ENCODE measurements around the gene ARID3C. TPM values are rescaled to one million over a fixed set of nuclear protein-coding genes. Genes with fewer than 3 reads are reported as not detected.

ARID3C gene
- total RNA-seq, 2 experiments from 2014 or later = 0.38 to 1.9 TPM

DNA sequence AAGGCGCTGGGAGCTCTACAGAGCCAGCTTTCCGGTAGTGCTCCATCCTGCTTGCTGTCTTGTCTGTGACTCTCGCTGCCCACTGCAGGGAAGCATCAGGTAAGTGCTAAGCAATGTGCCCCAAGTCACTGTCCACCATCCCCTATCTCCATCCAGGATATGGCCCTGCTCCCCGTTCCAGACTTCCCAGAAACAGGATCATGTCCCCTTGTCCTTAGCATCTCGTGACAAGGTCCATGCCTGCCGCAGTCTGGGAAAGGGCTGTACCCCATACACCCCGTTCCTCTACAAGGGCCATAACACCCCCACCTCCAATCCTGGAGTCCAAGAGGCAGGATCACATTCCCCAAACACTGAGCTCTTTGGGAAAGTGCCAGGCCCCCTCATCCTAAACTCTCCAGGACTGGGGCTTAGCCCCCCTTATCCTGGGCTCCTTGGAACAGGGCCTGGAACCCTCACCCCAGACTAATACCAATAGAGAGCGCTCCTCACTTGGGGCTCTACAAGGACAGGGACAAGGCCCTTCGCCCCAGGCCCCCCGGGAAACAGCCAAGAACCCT, 17.5 kb downstream of the ARID3C start:
- BruUV-seq (replicated peaks) = no TSS peak
- TF ChIP-seq, protein P1, sequence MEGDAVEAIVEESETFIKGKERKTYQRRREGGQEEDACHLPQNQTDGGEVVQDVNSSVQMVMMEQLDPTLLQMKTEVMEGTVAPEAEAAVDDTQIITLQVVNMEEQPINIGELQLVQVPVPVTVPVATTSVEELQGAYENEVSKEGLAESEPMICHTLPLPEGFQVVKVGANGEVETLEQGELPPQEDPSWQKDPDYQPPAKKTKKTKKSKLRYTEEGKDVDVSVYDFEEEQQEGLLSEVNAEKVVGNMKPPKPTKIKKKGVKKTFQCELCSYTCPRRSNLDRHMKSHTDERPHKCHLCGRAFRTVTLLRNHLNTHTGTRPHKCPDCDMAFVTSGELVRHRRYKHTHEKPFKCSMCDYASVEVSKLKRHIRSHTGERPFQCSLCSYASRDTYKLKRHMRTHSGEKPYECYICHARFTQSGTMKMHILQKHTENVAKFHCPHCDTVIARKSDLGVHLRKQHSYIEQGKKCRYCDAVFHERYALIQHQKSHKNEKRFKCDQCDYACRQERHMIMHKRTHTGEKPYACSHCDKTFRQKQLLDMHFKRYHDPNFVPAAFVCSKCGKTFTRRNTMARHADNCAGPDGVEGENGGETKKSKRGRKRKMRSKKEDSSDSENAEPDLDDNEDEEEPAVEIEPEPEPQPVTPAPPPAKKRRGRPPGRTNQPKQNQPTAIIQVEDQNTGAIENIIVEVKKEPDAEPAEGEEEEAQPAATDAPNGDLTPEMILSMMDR (conservative IDR thresholded peaks at IDR 0.05; ENCODE audit: low read length) = peak; percentile 40
- no peak for TF ChIP-seq EZH2phosphoT487 (IDR thresholded peaks at IDR 0.05; ENCODE audit: borderline replicate concordance, low read depth, low read length)
- Histone ChIP-seq H3K36me3 (ENCODE audit: insufficient read depth, low read length) (peaks cover 11% of the 10 kb centered on the region; the same call in 1 of the 2 replicates), H3K4me2 (ENCODE audit: low read length) (peak overlapping the region; percentile 99), H3K4me3 (ENCODE audit: low read depth, low read length, poor library complexity, severe bottlenecking) (peak overlapping the region; percentile 91), H3K4me1 (ENCODE audit: insufficient read depth, low read length, poor library complexity, severe bottlenecking) (peaks cover 21% of the 10 kb centered on the region), H3K27ac (ENCODE audit: low read depth, low read length, poor library complexity, severe bottlenecking) (peak overlapping the region; percentile 36), H2AFZ (ENCODE audit: low read length) (peak overlapping the region; percentile 65; the same call in 1 of the 2 replicates), H4K20me1 (ENCODE audit: insufficient read depth, low read length) (no peaks in the 10 kb centered on the region), H3K9me3 (ENCODE audit: low read length) (no peaks in the 10 kb centered on the region), H3K79me2 (ENCODE audit: insufficient read depth, low read depth, low read length) (peaks cover 11% of the 10 kb centered on the region; the same call in 1 of the 2 replicates), H3K9me2 (ENCODE audit: insufficient read depth, low read length) (no peaks in the 10 kb centered on the region)
- peak; percentile 27 for DNase-seq (ENCODE audit: low spot score)
- POLR2A ChIA-PET = interaction anchor here (0.5 to 2.2 kb wide), 8 partner anchors 9 to 1131 kb away, joined by 3 to 13 read pairs (median 5); partner anchors contain the start of genes DCTN3 and SIGMAR1
- intact Hi-C loops (cut with micrococcal nuclease; ENCODE audit: unreplicated experiment) = no loop called here
- CTCF ChIA-PET (ENCODE audit: unreplicated experiment) = interaction anchor here (0.9 to 1.7 kb wide), 3 partner anchors 8 to 23 kb away, joined by 3 to 6 read pairs (median 3); no protein-coding TSS in a partner anchor

DNA sequence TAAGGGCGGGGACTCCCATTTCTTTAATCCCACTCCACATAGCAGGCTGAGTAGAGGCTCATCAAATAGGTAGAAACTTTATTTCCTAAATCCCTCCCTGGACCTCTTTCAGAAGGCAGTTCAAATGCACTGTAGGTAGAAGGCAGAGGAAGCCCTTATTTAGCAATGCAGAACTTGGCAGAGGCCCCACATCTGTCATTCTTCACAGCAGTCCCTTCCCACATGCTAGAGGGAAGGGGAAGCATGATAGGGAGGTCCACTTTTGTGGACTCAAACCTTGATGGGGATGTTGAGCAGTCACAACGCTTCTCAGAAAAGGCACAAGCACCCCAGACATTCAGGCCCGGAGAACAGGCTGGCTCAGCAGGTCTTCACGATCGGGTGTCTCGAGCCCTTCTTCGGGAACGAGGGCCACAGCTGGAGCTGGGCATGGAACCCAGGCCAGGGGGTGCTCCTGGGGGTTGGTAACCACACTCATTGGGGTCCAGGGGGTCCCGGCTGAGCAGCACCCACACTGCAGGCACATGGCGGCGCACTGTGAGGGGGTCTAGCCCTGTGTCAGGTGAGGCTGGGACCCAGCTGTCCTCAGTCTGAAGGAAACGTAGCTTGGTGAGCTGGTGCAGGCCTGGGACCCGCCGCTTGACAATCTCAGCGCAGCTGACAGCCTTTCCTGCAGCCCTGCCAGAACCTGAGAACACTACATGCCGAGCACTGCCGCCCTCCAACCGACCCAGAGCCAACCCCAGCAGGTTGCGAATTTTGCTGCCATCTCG, 18.2 kb downstream of the ARID3C start:
- Histone ChIP-seq H3K36me3 (ENCODE audit: insufficient read depth, low read length) (peaks cover 10% of the 10 kb centered on the region; the same call in 1 of the 2 replicates), H3K4me2 (ENCODE audit: low read length) (peak overlapping the region; percentile 99), H3K9me3 (ENCODE audit: low read length) (no peaks in the 10 kb centered on the region), H3K27ac (ENCODE audit: low read depth, low read length, poor library complexity, severe bottlenecking) (no peak overlapping the region), H2AFZ (ENCODE audit: low read length) (no peak overlapping the region), H3K4me3 (ENCODE audit: low read depth, low read length, poor library complexity, severe bottlenecking) (peak overlapping the region; percentile 91), H3K4me1 (ENCODE audit: insufficient read depth, low read length, poor library complexity, severe bottlenecking) (peaks cover 21% of the 10 kb centered on the region), H3K79me2 (ENCODE audit: insufficient read depth, low read depth, low read length) (peaks cover 11% of the 10 kb centered on the region; the same call in 1 of the 2 replicates), H3K9me2 (ENCODE audit: insufficient read depth, low read length) (no peaks in the 10 kb centered on the region), H4K20me1 (ENCODE audit: insufficient read depth, low read length) (no peaks in the 10 kb centered on the region)
- ChIA-PET CTCF (ENCODE audit: unreplicated experiment) (interaction anchor here (1.3 to 1.7 kb wide), 2 partner anchors 19 to 23 kb away, joined by 3 to 6 read pairs; no protein-coding TSS in a partner anchor), POLR2A (interaction anchor here (0.7 to 2.2 kb wide), 4 partner anchors 24 to 232 kb away, joined by 3 to 12 read pairs (median 7); partner anchors contain the start of gene SIGMAR1)
- no peak for DNase-seq (ENCODE audit: low spot score)
- intact Hi-C loops (cut with micrococcal nuclease; ENCODE audit: unreplicated experiment) = no loop called here
- TSS peak; percentile 60 for BruUV-seq (replicated peaks)
- TF ChIP-seq, protein P1 (conservative IDR thresholded peaks at IDR 0.05; ENCODE audit: low read length) = no peak
- TF ChIP-seq EZH2phosphoT487 (IDR thresholded peaks at IDR 0.05; ENCODE audit: borderline replicate concordance, low read depth, low read length) = no peak

All from OCI-LY7 (cell line).